GM12872 (cell line): Measurements from ENCODE around the gene TRMT10A.

ENCODE experiments used
- CTCF ChIP-seq: IDR thresholded peaks from 3 replicates; pipeline ENCODE4 v1.5.1; 2011; ENCODE audit warnings: low read depth, mild to moderate bottlenecking, low read length, moderate library complexity; ENCODE audit not compliant: insufficient read depth

The TRMT10A gene

GRCh38 chr4:99593781-99594641, 30.2 kb upstream of the TRMT10A start:
- TF ChIP-seq CTCF: no peak

GRCh38 chr4:99591757-99592156, 27.9 kb upstream of the TRMT10A start:
- no peak for TF ChIP-seq CTCF

GRCh38 chr4:99587803-99588202, 24.0 kb upstream of the TRMT10A start:
- no peak for TF ChIP-seq CTCF

- no peak for TF ChIP-seq CTCF
Measured at GRCh38 chr4:99587309-99587708, 23.5 kb upstream of the TRMT10A start.

GRCh38 chr4:99586797-99587196, 23.0 kb upstream of the TRMT10A start:
- no peak for TF ChIP-seq CTCF

- TF ChIP-seq CTCF: no peak
Measured at GRCh38 chr4:99586322-99586721, 22.5 kb upstream of the TRMT10A start.

GRCh38 chr4:99585516-99585915, 21.7 kb upstream of the TRMT10A start:
- no peak for TF ChIP-seq CTCF
